PC-9 (cell line): ENCODE measurements around the gene ARRB1.

Experiments
- EZH2 ChIP-seq: fragments of 200-600 bp; sonication (generic); IDR thresholded peaks from 2 replicates; pipeline ENCODE4 v1.8.0; 2017; ENCODE audit warnings: antibody characterized with exemption, low read depth
- TF ChIP-seq, protein P1 (sequence below): fragments of 200-600 bp; sonication (generic); conservative IDR thresholded peaks from 2 replicates; pipeline ENCODE4 v1.6.1; 2017; ENCODE audit warnings: mixed run types, antibody characterized with exemption, mild to moderate bottlenecking, moderate library complexity

DNA sequence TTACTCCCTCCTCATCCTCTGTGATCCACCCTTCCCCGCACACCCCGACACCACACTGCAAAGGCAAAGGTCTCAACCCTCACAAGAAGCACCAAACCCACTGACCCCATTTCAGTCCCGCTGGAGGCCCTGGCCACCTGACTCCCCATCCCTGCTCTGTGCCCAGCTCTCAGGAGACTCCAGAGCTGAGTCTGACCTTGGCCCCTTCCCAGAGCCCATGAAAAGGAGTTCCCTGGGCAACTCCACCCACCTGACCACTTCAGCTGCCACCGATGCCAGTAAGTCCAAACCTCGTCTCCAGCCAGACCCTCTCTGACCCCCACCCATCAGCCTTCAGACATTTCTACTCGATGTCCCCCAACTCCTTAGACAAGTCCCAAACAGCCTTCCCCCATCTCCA is 45.5 kb downstream of the ARRB1 start:
- TF ChIP-seq, protein P1, sequence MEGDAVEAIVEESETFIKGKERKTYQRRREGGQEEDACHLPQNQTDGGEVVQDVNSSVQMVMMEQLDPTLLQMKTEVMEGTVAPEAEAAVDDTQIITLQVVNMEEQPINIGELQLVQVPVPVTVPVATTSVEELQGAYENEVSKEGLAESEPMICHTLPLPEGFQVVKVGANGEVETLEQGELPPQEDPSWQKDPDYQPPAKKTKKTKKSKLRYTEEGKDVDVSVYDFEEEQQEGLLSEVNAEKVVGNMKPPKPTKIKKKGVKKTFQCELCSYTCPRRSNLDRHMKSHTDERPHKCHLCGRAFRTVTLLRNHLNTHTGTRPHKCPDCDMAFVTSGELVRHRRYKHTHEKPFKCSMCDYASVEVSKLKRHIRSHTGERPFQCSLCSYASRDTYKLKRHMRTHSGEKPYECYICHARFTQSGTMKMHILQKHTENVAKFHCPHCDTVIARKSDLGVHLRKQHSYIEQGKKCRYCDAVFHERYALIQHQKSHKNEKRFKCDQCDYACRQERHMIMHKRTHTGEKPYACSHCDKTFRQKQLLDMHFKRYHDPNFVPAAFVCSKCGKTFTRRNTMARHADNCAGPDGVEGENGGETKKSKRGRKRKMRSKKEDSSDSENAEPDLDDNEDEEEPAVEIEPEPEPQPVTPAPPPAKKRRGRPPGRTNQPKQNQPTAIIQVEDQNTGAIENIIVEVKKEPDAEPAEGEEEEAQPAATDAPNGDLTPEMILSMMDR, result no peak
- no peak for TF ChIP-seq EZH2
